K562 (cell line): Measurements from ENCODE around the gene SNX4. TPM values are rescaled to one million over a fixed set of nuclear protein-coding genes. Genes with fewer than 3 reads are reported as not detected.

ENCODE experiments used
- KDM2B ChIP-seq: fragments of 250-450 bp; sonication (Bioruptor Pico); IDR thresholded peaks from 2 replicates; pipeline ENCODE4 v1.8.0; 2021; ENCODE audit warnings: mild to moderate bottlenecking, moderate library complexity
- NCOA2 ChIP-seq, 2 experiments: fragments of 450-650 bp; IDR thresholded peaks; 2 replicates each; pipeline ENCODE4 v1.6.1; 2018; ENCODE audit warnings: mild to moderate bottlenecking in 2 of 2, moderate library complexity in 1 of 2; ENCODE audit not compliant: partially characterized antibody in 2 of 2
- PURB ChIP-seq: sonication (generic); formaldehyde crosslinking; IDR thresholded peaks from 2 replicates; pipeline ENCODE4 v1.9.0; 2021; ENCODE audit warnings: low read depth, mild to moderate bottlenecking, missing genetic modification reagents
- RBM34 ChIP-seq: fragments of 200-400 bp; formaldehyde crosslinking; IDR thresholded peaks from 2 replicates; pipeline ENCODE4 v1.6.1; 2018; ENCODE audit warnings: low read length, borderline replicate concordance; ENCODE audit not compliant: insufficient read depth
- SMARCA4 ChIP-seq: fragments of 450-650 bp; IDR thresholded peaks from 2 replicates; pipeline ENCODE4 v1.6.1; 2016
- XRCC4 ChIP-seq: IDR thresholded peaks from one replicate; pipeline ENCODE4 v1.6.1; 2011; ENCODE audit not compliant: insufficient read depth, insufficient read length; ENCODE audit errors: extremely low read depth
- ZNF263 ChIP-seq: sonication (generic); formaldehyde crosslinking; IDR thresholded peaks from 2 replicates; pipeline ENCODE4 v1.8.0; 2022; ENCODE audit warnings: mild to moderate bottlenecking, missing genetic modification reagents, borderline replicate concordance
- ZNF830 ChIP-seq: fragments of 250-450 bp; sonication (Bioruptor Pico); IDR thresholded peaks from 2 replicates; pipeline ENCODE4 v1.5.0; 2021; ENCODE audit warnings: mild to moderate bottlenecking
- polyA plus RNA-seq, 8 experiments: library from polyadenylated mRNA; depleted of rRNA in 4 of 8; stranded (reverse) in 5 of 8; unstranded in 3 of 8; fragments of >200 nt; fragmentation: Nextera tagmentation in 2 of 8; fragmentation: Illumina TruSeq in 1 of 8; extraction: Ambion mirVana in 2 of 8; extraction: Trizol in 1 of 8; gene quantifications; 2 replicates each; pipeline versions ENCODE4 v1.2.1 to v1.2.3, GENCODE V29; 2011 to 2014; ENCODE audit warnings: inconsistent platforms in 1 of 8, missing spikeins in 1 of 8
- total RNA-seq, 7 experiments: library from RNA; depleted of rRNA in 6 of 7; stranded (reverse); fragments of >200 nt in 6 of 7; fragmentation: Illumina TruSeq in 2 of 7; extraction: Trizol in 2 of 7; gene quantifications; 2 replicates each; pipeline versions ENCODE4 v1.2.1 to v1.2.3, GENCODE V29; 2011 to 2021; ENCODE audit warnings: low replicate concordance in 1 of 7
- TF ChIP-seq, protein P1 (sequence below): fragments of 450-650 bp; IDR thresholded peaks from 2 replicates; pipeline ENCODE4 v1.6.1; 2016; ENCODE audit warnings: low read depth
- TF ChIP-seq, protein P2 (sequence below): fragments of 450-650 bp; IDR thresholded peaks from 2 replicates; pipeline ENCODE4 v1.6.1; 2016
- TF ChIP-seq, protein P3 (sequence below): fragments of 450-650 bp; IDR thresholded peaks from 2 replicates; pipeline ENCODE4 v1.6.1; 2016; ENCODE audit warnings: low read depth, mild to moderate bottlenecking, moderate library complexity
- TF ChIP-seq, protein P4 (sequence below): fragments of 450-650 bp; IDR thresholded peaks from 2 replicates; pipeline ENCODE4 v1.7.0; 2016; ENCODE audit warnings: borderline replicate concordance
- TF ChIP-seq, protein P5 (sequence below): IDR thresholded peaks from 2 replicates; pipeline ENCODE4 v1.6.1; 2016; ENCODE audit warnings: missing genetic modification characterization, missing compliant biosample characterization
- TF ChIP-seq, protein P6 (sequence below): fragments of 450-650 bp; formaldehyde crosslinking; IDR thresholded peaks from 2 replicates; pipeline ENCODE4 v1.4.0; 2020; ENCODE audit warnings: mild to moderate bottlenecking

Gene SNX4
- total and polyA plus RNA-seq, 9 of the 15 experiments (the other 6 are each of a cell fraction or from before 2014, with no cell fraction given), result 11.4 to 40.3 (median 30.0) TPM

DNA sequence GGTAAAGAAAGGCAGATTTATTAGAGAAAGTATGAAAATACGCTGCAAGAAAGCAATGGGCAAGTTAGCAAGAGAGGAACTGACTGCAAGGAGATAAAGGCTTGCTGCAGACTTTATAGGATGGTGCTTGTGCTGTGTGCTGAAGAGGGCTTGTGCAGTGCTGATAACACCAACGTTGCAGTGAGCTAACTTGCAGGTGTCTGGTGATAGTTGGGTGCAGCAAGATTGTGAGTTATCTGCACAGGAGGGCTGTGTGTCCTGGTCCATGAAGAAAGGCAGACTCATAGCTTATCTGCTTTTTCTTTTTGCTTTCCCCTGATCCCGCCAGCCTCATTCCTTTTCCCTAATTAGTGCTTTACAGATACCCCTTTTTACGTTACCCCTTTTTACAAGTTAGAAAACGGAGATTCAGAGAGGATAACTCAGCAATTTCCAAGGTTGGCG is 86.9 kb downstream of the SNX4 start (continued):
- TF ChIP-seq ZNF263 (CRISPR knock-in tag), result no peak
- TF ChIP-seq, protein P1, sequence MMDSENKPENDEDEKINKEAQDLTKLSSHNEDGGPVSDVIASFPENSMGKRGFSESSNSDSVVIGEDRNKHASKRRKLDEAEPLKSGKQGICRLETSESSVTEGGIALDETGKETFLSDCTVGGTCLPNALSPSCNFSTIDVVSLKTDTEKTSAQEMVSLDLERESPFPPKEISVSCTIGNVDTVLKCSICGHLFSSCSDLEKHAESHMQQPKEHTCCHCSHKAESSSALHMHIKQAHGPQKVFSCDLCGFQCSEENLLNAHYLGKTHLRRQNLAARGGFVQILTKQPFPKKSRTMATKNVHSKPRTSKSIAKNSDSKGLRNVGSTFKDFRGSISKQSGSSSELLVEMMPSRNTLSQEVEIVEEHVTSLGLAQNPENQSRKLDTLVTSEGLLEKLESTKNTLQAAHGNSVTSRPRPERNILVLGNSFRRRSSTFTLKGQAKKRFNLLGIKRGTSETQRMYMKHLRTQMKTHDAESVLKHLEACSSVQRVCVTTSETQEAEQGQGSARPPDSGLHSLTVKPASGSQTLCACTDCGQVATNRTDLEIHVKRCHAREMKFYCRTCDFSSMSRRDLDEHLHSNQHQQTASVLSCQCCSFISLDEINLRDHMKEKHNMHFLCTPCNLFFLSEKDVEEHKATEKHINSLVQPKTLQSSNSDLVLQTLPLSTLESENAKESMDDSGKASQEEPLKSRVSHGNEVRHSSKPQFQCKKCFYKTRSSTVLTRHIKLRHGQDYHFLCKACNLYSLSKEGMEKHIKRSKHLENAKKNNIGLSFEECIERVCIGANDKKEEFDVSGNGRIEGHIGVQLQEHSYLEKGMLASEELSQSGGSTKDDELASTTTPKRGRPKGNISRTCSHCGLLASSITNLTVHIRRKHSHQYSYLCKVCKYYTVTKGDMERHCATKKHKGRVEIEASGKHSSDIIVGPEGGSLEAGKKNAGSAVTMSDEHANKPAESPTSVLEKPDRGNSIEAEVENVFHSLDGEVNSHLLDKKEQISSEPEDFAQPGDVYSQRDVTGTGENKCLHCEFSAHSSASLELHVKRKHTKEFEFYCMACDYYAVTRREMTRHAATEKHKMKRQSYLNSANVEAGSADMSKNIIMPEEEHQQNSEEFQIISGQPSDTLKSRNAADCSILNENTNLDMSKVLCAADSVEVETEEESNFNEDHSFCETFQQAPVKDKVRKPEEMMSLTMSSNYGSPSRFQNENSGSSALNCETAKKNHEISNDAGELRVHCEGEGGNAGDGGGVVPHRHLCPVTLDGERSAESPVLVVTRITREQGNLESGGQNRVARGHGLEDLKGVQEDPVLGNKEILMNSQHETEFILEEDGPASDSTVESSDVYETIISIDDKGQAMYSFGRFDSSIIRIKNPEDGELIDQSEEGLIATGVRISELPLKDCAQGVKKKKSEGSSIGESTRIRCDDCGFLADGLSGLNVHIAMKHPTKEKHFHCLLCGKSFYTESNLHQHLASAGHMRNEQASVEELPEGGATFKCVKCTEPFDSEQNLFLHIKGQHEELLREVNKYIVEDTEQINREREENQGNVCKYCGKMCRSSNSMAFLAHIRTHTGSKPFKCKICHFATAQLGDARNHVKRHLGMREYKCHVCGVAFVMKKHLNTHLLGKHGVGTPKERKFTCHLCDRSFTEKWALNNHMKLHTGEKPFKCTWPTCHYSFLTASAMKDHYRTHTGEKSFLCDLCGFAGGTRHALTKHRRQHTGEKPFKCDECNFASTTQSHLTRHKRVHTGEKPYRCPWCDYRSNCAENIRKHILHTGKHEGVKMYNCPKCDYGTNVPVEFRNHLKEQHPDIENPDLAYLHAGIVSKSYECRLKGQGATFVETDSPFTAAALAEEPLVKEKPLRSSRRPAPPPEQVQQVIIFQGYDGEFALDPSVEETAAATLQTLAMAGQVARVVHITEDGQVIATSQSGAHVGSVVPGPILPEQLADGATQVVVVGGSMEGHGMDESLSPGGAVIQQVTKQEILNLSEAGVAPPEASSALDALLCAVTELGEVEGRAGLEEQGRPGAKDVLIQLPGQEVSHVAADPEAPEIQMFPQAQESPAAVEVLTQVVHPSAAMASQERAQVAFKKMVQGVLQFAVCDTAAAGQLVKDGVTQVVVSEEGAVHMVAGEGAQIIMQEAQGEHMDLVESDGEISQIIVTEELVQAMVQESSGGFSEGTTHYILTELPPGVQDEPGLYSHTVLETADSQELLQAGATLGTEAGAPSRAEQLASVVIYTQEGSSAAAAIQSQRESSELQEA, result no peak
- TF ChIP-seq SMARCA4, result peak; percentile 99
- no peak for TF ChIP-seq XRCC4
- TF ChIP-seq, protein P2, sequence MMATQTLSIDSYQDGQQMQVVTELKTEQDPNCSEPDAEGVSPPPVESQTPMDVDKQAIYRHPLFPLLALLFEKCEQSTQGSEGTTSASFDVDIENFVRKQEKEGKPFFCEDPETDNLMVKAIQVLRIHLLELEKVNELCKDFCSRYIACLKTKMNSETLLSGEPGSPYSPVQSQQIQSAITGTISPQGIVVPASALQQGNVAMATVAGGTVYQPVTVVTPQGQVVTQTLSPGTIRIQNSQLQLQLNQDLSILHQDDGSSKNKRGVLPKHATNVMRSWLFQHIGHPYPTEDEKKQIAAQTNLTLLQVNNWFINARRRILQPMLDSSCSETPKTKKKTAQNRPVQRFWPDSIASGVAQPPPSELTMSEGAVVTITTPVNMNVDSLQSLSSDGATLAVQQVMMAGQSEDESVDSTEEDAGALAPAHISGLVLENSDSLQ, result no peak; the same call in 1 of the 2 replicates
- TF ChIP-seq RBM34, result no peak
- TF ChIP-seq, protein P3, sequence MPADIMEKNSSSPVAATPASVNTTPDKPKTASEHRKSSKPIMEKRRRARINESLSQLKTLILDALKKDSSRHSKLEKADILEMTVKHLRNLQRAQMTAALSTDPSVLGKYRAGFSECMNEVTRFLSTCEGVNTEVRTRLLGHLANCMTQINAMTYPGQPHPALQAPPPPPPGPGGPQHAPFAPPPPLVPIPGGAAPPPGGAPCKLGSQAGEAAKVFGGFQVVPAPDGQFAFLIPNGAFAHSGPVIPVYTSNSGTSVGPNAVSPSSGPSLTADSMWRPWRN, result peak; percentile 82
- TF ChIP-seq, protein P4, sequence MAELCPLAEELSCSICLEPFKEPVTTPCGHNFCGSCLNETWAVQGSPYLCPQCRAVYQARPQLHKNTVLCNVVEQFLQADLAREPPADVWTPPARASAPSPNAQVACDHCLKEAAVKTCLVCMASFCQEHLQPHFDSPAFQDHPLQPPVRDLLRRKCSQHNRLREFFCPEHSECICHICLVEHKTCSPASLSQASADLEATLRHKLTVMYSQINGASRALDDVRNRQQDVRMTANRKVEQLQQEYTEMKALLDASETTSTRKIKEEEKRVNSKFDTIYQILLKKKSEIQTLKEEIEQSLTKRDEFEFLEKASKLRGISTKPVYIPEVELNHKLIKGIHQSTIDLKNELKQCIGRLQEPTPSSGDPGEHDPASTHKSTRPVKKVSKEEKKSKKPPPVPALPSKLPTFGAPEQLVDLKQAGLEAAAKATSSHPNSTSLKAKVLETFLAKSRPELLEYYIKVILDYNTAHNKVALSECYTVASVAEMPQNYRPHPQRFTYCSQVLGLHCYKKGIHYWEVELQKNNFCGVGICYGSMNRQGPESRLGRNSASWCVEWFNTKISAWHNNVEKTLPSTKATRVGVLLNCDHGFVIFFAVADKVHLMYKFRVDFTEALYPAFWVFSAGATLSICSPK, result no peak
- TF ChIP-seq, protein P5, sequence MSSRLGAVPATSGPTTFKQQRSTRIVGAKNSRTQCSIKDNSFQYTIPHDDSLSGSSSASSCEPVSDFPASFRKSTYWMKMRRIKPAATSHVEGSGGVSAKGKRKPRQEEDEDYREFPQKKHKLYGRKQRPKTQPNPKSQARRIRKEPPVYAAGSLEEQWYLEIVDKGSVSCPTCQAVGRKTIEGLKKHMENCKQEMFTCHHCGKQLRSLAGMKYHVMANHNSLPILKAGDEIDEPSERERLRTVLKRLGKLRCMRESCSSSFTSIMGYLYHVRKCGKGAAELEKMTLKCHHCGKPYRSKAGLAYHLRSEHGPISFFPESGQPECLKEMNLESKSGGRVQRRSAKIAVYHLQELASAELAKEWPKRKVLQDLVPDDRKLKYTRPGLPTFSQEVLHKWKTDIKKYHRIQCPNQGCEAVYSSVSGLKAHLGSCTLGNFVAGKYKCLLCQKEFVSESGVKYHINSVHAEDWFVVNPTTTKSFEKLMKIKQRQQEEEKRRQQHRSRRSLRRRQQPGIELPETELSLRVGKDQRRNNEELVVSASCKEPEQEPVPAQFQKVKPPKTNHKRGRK (tag), result no peak
- TF ChIP-seq PURB (CRISPR knock-in tag), result no peak
- peak; percentile 76 to 78 for TF ChIP-seq NCOA2 (IDR thresholded peaks at IDR 0.05; ENCODE audit: partially characterized antibody in 2 of 2)
- no peak for TF ChIP-seq KDM2B
- TF ChIP-seq, protein P6, sequence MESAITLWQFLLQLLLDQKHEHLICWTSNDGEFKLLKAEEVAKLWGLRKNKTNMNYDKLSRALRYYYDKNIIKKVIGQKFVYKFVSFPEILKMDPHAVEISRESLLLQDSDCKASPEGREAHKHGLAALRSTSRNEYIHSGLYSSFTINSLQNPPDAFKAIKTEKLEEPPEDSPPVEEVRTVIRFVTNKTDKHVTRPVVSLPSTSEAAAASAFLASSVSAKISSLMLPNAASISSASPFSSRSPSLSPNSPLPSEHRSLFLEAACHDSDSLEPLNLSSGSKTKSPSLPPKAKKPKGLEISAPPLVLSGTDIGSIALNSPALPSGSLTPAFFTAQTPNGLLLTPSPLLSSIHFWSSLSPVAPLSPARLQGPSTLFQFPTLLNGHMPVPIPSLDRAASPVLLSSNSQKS (CRISPR knock-in tag), result no peak
- TF ChIP-seq ZNF830 (CRISPR knock-in tag), result no peak
